HepG2 (cell line): Measurements from ENCODE around the gene TACC3. TPM values are rescaled to one million over a fixed set of nuclear protein-coding genes. Genes with fewer than 3 reads are reported as not detected.

ENCODE experiments used
- GZF1 ChIP-seq: sonication (generic); formaldehyde crosslinking; IDR thresholded peaks from 2 replicates; pipeline ENCODE4 v1.5.1; 2020; ENCODE audit warnings: mild to moderate bottlenecking, missing genetic modification reagents
- HCFC1 ChIP-seq: fragments of 150-350 bp; IDR thresholded peaks from 2 replicates; pipeline ENCODE4 v1.6.1; 2014; ENCODE audit warnings: low read depth, low read length
- HHEX ChIP-seq: IDR thresholded peaks from 2 replicates; pipeline ENCODE4 v1.6.1; 2016; ENCODE audit warnings: control low read depth
- HIVEP1 ChIP-seq: sonication (generic); formaldehyde crosslinking; IDR thresholded peaks from 2 replicates; pipeline ENCODE4 v1.4.0; 2020; ENCODE audit warnings: mild to moderate bottlenecking, missing genetic modification reagents
- MEIS2 ChIP-seq: sonication (generic); formaldehyde crosslinking; IDR thresholded peaks from 2 replicates; pipeline ENCODE4 v1.9.0; 2021; ENCODE audit warnings: mild to moderate bottlenecking, missing genetic modification reagents
- PAX8 ChIP-seq: sonication (generic); formaldehyde crosslinking; IDR thresholded peaks from 2 replicates; pipeline ENCODE4 v1.8.0; 2022; ENCODE audit warnings: mild to moderate bottlenecking, missing genetic modification reagents, borderline replicate concordance
- PBX3 ChIP-seq: sonication (generic); formaldehyde crosslinking; IDR thresholded peaks from 2 replicates; pipeline ENCODE4 v1.8.1; 2023; ENCODE audit warnings: missing genetic modification reagents, inconsistent platforms, borderline replicate concordance
- SAP130 ChIP-seq: IDR thresholded peaks from 2 replicates; pipeline ENCODE4 v1.6.1; 2016; ENCODE audit warnings: low read depth
- SCMH1 ChIP-seq: sonication (generic); formaldehyde crosslinking; IDR thresholded peaks from 2 replicates; pipeline ENCODE4 v1.9.0; 2021; ENCODE audit warnings: missing genetic modification reagents, mild to moderate bottlenecking, borderline replicate concordance
- SRSF1 ChIP-seq: fragments of 200-400 bp; formaldehyde crosslinking; optimal IDR thresholded peaks from 2 replicates; pipeline ENCODE3; 2017; ENCODE audit warnings: mild to moderate bottlenecking, low read depth, low read length, moderate library complexity
- TEAD3 ChIP-seq: optimal IDR thresholded peaks from 2 replicates; pipeline ENCODE3; 2016; ENCODE audit warnings: borderline replicate concordance
- TMF1 ChIP-seq: sonication (generic); formaldehyde crosslinking; IDR thresholded peaks from 2 replicates; pipeline ENCODE4 v1.8.1; 2022; ENCODE audit warnings: low read depth, missing genetic modification reagents
- ZNF101 ChIP-seq: sonication (generic); formaldehyde crosslinking; IDR thresholded peaks from 2 replicates; pipeline ENCODE4 v1.4.0; 2020; ENCODE audit warnings: mild to moderate bottlenecking, low read depth, missing genetic modification reagents, borderline replicate concordance
- ZNF138 ChIP-seq: sonication (generic); formaldehyde crosslinking; IDR thresholded peaks from 2 replicates; pipeline ENCODE4 v1.5.0; 2020; ENCODE audit warnings: mild to moderate bottlenecking, low read depth, missing genetic modification reagents
- ZNF264 ChIP-seq: sonication (generic); formaldehyde crosslinking; IDR thresholded peaks from 2 replicates; pipeline ENCODE4 v1.4.0; 2020; ENCODE audit warnings: missing genetic modification reagents
- ZNF275 ChIP-seq: sonication (generic); formaldehyde crosslinking; IDR thresholded peaks from 2 replicates; pipeline ENCODE4 v1.8.0; 2022; ENCODE audit warnings: missing genetic modification reagents, mild to moderate bottlenecking, inconsistent platforms, borderline replicate concordance
- ZNF296 ChIP-seq: sonication (generic); formaldehyde crosslinking; conservative IDR thresholded peaks from 2 replicates; pipeline ENCODE4 v1.5.0; 2020; ENCODE audit warnings: mild to moderate bottlenecking, missing genetic modification reagents
- ZNF337 ChIP-seq: sonication (generic); formaldehyde crosslinking; IDR thresholded peaks from 2 replicates; pipeline ENCODE4 v1.5.1; 2020; ENCODE audit warnings: missing genetic modification reagents, low read depth, mild to moderate bottlenecking, borderline replicate concordance
- ZNF772 ChIP-seq: sonication (generic); formaldehyde crosslinking; IDR thresholded peaks from 2 replicates; pipeline ENCODE4 v1.5.0; 2020; ENCODE audit warnings: mild to moderate bottlenecking, missing genetic modification reagents
- ZNF777 ChIP-seq: sonication (generic); formaldehyde crosslinking; IDR thresholded peaks from 2 replicates; pipeline ENCODE4 v1.4.0; 2020; ENCODE audit warnings: missing genetic modification reagents
- polyA plus RNA-seq, 8 experiments: library from polyadenylated mRNA; depleted of rRNA in 3 of 8; stranded (reverse) in 7 of 8; unstranded in 1 of 8; fragments of >200 nt; fragmentation: Illumina TruSeq in 4 of 8; extraction: Trizol in 4 of 8; gene quantifications; 2 replicates each; pipeline versions ENCODE4 v1.2.1 to v1.2.3, GENCODE V29; 2011 to 2016; ENCODE audit warnings: low read depth in 4 of 8, missing spikeins in 1 of 8, mixed read lengths in 1 of 8; ENCODE audit not compliant: insufficient read depth in 1 of 8
- total RNA-seq, 5 experiments: library from RNA; depleted of rRNA; stranded (reverse); fragments of >200 nt; fragmentation: Illumina TruSeq; extraction: Trizol; gene quantifications; 2 replicates each; pipeline ENCODE4 v1.2.3, GENCODE V29; 2016; ENCODE audit warnings: low read depth in 1 of 5
- TF ChIP-seq, protein P1 (sequence below): conservative IDR thresholded peaks from 2 replicates; pipeline ENCODE4 v1.6.1; 2018; ENCODE audit warnings: missing genetic modification reagents
- TF ChIP-seq, protein P2 (sequence below): sonication (generic); formaldehyde crosslinking; IDR thresholded peaks from 2 replicates; pipeline ENCODE4 v1.5.1; 2020; ENCODE audit warnings: missing genetic modification reagents, mild to moderate bottlenecking, borderline replicate concordance
- TF ChIP-seq, protein P3 (sequence below): IDR thresholded peaks from 2 replicates; pipeline ENCODE4 v1.6.1; 2012; ENCODE audit warnings: inconsistent platforms
- TF ChIP-seq, protein P4 (sequence below): sonication (generic); formaldehyde crosslinking; IDR thresholded peaks from 2 replicates; pipeline ENCODE4 v1.5.0; 2020; ENCODE audit warnings: missing genetic modification reagents, mild to moderate bottlenecking, borderline replicate concordance

The TACC3 gene
- total and polyA plus RNA-seq, 2 of the 13 experiments (the other 11 are each of a cell fraction or from before 2014, with no cell fraction given) = 20.3 to 21.2 TPM

- TF ChIP-seq ZNF777 (no peak), TEAD3 (CRISPR knock-in tag) (no peak), ZNF264 (CRISPR knock-in tag) (no peak), PBX3 (CRISPR knock-in tag) (no peak), ZNF138 (CRISPR knock-in tag) (no peak), GZF1 (CRISPR knock-in tag) (peak; percentile 72; the same call in 1 of the 2 replicates), HCFC1 (no peak), PAX8 (CRISPR knock-in tag) (no peak), ZNF101 (CRISPR knock-in tag) (no peak), HIVEP1 (CRISPR knock-in tag) (no peak), ZNF275 (CRISPR knock-in tag) (no peak), SCMH1 (CRISPR knock-in tag) (no peak), ZNF772 (CRISPR knock-in tag) (no peak), TMF1 (CRISPR knock-in tag) (no peak), ZNF296 (CRISPR knock-in tag) (no peak; the same call in 1 of the 2 replicates), MEIS2 (CRISPR knock-in tag) (peak; percentile 49), ZNF337 (CRISPR knock-in tag) (no peak), SAP130 (CRISPR knock-in tag) (peak; percentile 36; the same call in 1 of the 2 replicates), SRSF1 (no peak), HHEX (no peak)
- TF ChIP-seq, protein P1, sequence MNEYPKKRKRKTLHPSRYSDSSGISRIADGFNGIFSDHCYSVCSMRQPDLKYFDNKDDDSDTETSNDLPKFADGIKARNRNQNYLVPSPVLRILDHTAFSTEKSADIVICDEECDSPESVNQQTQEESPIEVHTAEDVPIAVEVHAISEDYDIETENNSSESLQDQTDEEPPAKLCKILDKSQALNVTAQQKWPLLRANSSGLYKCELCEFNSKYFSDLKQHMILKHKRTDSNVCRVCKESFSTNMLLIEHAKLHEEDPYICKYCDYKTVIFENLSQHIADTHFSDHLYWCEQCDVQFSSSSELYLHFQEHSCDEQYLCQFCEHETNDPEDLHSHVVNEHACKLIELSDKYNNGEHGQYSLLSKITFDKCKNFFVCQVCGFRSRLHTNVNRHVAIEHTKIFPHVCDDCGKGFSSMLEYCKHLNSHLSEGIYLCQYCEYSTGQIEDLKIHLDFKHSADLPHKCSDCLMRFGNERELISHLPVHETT = no peak
- TF ChIP-seq, protein P2, sequence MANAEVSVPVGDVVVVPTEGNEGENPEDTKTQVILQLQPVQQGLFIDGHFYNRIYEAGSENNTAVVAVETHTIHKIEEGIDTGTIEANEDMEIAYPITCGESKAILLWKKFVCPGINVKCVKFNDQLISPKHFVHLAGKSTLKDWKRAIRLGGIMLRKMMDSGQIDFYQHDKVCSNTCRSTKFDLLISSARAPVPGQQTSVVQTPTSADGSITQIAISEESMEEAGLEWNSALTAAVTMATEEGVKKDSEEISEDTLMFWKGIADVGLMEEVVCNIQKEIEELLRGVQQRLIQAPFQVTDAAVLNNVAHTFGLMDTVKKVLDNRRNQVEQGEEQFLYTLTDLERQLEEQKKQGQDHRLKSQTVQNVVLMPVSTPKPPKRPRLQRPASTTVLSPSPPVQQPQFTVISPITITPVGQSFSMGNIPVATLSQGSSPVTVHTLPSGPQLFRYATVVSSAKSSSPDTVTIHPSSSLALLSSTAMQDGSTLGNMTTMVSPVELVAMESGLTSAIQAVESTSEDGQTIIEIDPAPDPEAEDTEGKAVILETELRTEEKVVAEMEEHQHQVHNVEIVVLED = peak; percentile 35; the same call in 1 of the 2 replicates
- TF ChIP-seq, protein P3, sequence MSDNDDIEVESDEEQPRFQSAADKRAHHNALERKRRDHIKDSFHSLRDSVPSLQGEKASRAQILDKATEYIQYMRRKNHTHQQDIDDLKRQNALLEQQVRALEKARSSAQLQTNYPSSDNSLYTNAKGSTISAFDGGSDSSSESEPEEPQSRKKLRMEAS = no peak
- TF ChIP-seq, protein P4, sequence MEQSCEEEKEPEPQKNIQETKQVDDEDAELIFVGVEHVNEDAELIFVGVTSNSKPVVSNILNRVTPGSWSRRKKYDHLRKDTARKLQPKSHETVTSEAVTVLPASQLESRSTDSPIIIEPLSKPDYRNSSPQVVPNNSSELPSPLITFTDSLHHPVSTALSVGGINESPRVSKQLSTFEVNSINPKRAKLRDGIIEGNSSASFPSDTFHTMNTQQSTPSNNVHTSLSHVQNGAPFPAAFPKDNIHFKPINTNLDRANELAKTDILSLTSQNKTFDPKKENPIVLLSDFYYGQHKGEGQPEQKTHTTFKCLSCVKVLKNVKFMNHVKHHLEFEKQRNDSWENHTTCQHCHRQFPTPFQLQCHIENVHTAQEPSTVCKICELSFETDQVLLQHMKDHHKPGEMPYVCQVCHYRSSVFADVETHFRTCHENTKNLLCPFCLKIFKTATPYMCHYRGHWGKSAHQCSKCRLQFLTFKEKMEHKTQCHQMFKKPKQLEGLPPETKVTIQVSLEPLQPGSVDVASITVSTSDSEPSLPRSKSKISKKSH = peak; percentile 78; the same call in 1 of the 2 replicates
These were observed 32.5 kb downstream of the TACC3 start (continued) for GRCh38 chr4:1753697-1754311.
